HL-60 (cell line): ENCODE results near the gene COL28A1.

Experiments used
- DNase-seq, 2 experiments: peaks; one replicate each; pipeline ENCODE4 v3.0.0-alpha.2; 2010 to 2020; ENCODE audit warnings: low read depth in 1 of 2, low spot score in 1 of 2
- H3K27ac ChIP-seq: fragments of 250-450 bp; sonication (Bioruptor Pico); replicated peaks from 2 replicates; pipeline ENCODE4 v1.5.1; 2020; ENCODE audit warnings: mild to moderate bottlenecking, moderate library complexity
- H3K27me3 ChIP-seq: fragments of 250-450 bp; sonication (Bioruptor Pico); 2 replicates; pipeline ENCODE4 v1.5.1; 2021; ENCODE audit warnings: mild to moderate bottlenecking, moderate library complexity; ENCODE audit not compliant: insufficient read depth, poor library complexity, severe bottlenecking
- H3K4me3 ChIP-seq: replicated peaks from 2 replicates; pipeline ENCODE4 v1.5.1; 2011; ENCODE audit warnings: mild to moderate bottlenecking, control low read depth, low read length; ENCODE audit not compliant: insufficient read depth
- CTCF ChIP-seq: IDR thresholded peaks from one replicate; pipeline ENCODE4 v1.5.1; 2011; ENCODE audit warnings: low read length, control low read depth, inconsistent platforms; ENCODE audit not compliant: insufficient read depth
- GABPA ChIP-seq: IDR thresholded peaks from 2 replicates; pipeline ENCODE4 v1.6.1; 2012; ENCODE audit warnings: low read depth
- POLR2AphosphoS5 ChIP-seq: IDR thresholded peaks from 2 replicates; pipeline ENCODE4 v1.6.1; 2012; ENCODE audit warnings: low read depth
- REST ChIP-seq: IDR thresholded peaks from 2 replicates; pipeline ENCODE4 v1.6.1; 2012; ENCODE audit warnings: low read depth; ENCODE audit not compliant: insufficient replicate concordance
- SPI1 ChIP-seq: IDR thresholded peaks from 2 replicates; pipeline ENCODE4 v1.6.1; 2012; ENCODE audit warnings: low read depth, mild to moderate bottlenecking, borderline replicate concordance

The COL28A1 gene

GRCh38 chr7:7505915-7506314 lies 29.8 kb downstream of the COL28A1 start:
- DNase-seq, result no peak
- Histone ChIP-seq H3K27ac (no peak overlapping the region), H3K4me3 (no peak overlapping the region), H3K27me3 (no peaks in the 10 kb centered on the region)
- TF ChIP-seq REST (no peak), CTCF (no peak), POLR2AphosphoS5 (no peak), SPI1 (no peak), GABPA (no peak)

GRCh38 chr7:7504910-7505704 lies 30.6 kb downstream of the COL28A1 start:
- Histone ChIP-seq H3K4me3 (no peak overlapping the region), H3K27me3 (peaks cover 2% of the 10 kb centered on the region), H3K27ac (no peak overlapping the region)
- no peak for DNase-seq
- no peak for TF ChIP-seq POLR2AphosphoS5
- no peak for TF ChIP-seq GABPA
- no peak for TF ChIP-seq CTCF
- TF ChIP-seq SPI1, result no peak

DNA sequence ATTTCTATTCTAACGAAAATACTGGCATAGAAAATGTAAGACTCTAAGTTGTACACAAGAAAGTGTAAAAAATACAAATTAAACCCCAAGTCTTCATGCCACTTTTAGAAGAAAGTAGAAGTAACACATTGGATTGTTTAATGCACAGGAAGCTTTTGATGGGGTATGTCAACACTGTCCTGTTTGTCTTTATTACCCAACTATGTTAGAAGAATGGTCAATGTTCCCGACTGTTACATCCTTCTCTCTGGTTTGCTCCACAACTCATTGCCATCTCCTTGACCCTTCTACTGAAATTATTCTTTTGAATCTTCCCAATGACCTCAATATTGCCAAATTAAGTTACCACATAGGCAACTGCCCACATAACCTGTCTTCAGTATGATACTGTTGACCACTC lies 35.8 kb downstream of the COL28A1 start:
- TF ChIP-seq SPI1 (no peak), POLR2AphosphoS5 (no peak), REST (no peak), GABPA (no peak), CTCF (no peak)
- no peak for DNase-seq
- peaks cover 2% of the 10 kb centered on the region for H3K27me3 ChIP-seq
- no peak overlapping the region for H3K4me3 ChIP-seq
- H3K27ac ChIP-seq, result no peak overlapping the region

DNA sequence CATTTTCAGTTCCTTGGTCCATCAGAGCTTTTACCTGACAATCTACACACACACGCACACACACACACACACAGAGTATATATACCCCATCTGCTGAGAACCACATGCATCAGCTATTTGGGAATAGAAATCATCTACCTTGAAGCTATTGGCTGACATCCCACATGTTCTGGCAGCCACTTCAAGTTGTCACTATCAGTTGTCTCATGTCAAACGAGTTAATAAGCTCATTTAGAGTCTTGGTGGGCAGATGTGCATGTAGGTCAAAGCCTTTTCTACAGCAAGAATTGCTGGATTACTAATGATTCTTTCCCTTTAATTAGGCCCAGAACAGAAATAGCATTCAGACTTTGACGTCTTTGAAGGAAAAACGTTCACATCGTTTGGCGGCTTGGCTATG lies 36.8 kb downstream of the COL28A1 start:
- H3K27ac ChIP-seq, result no peak overlapping the region
- H3K27me3 ChIP-seq, result peaks cover 2% of the 10 kb centered on the region
- H3K4me3 ChIP-seq, result no peak overlapping the region
- no peak for DNase-seq
- TF ChIP-seq GABPA (no peak), POLR2AphosphoS5 (no peak), SPI1 (no peak), REST (no peak), CTCF (no peak)
